ENCODE data around the gene CCDC171. TPM values are rescaled to one million over a fixed set of nuclear protein-coding genes. Genes with fewer than 3 reads are reported as not detected.

Gene CCDC171
- total RNA-seq, 1 experiment from 2014 or later, result 2.8 TPM

- no peaks in the 10 kb centered on the region for H3K27me3 Mint-ChIP-seq (ENCODE audit: low read depth)
- POLR2A ChIA-PET, result no interaction called here
- CTCF ChIA-PET, result no interaction called here
- no peaks in the 10 kb centered on the region for H3K9me3 Mint-ChIP-seq
- H3K36me3 Mint-ChIP-seq, result no peaks in the 10 kb centered on the region
- peaks cover 10% of the 10 kb centered on the region for H3K4me1 Mint-ChIP-seq
- DNase-seq (ENCODE audit: low spot score) (no peak), ATAC-seq (no peak)
- H3K4me3 Mint-ChIP-seq, result no peak overlapping the region
- H3K27ac Mint-ChIP-seq, result no peak overlapping the region
- TF ChIP-seq ZNF121 (CRISPR knock-in tag; IDR thresholded peaks at IDR 0.05) (no peak), ATF3 (CRISPR knock-in tag; conservative IDR thresholded peaks at IDR 0.05) (no peak), ZNF219 (CRISPR knock-in tag; IDR thresholded peaks at IDR 0.05; ENCODE audit: borderline replicate concordance) (no peak), ZNF423 (CRISPR knock-in tag; IDR thresholded peaks at IDR 0.05) (no peak), SMAD3 (CRISPR knock-in tag; IDR thresholded peaks at IDR 0.05; ENCODE audit: borderline replicate concordance) (no peak), ZNF263 (CRISPR knock-in tag; IDR thresholded peaks at IDR 0.05; ENCODE audit: low read depth) (no peak), KAT7 (CRISPR knock-in tag; IDR thresholded peaks at IDR 0.05; ENCODE audit: borderline replicate concordance) (no peak), NR1H2 (CRISPR knock-in tag; IDR thresholded peaks at IDR 0.05) (no peak), E2F5 (CRISPR knock-in tag; IDR thresholded peaks at IDR 0.05) (no peak), ZNF416 (CRISPR knock-in tag; IDR thresholded peaks at IDR 0.05) (no peak), FOXJ3 (CRISPR knock-in tag; IDR thresholded peaks at IDR 0.05; ENCODE audit: borderline replicate concordance) (no peak), TCF7 (CRISPR knock-in tag; IDR thresholded peaks at IDR 0.05; ENCODE audit: low read depth) (no peak)
These were observed 446.8 kb downstream of the CCDC171 start for GRCh38 chr9:15999422-16000339.

- Mint-ChIP-seq H3K36me3 (no peaks in the 10 kb centered on the region), H3K27ac (no peak overlapping the region), H3K27me3 (ENCODE audit: low read depth) (no peaks in the 10 kb centered on the region), H3K9me3 (no peaks in the 10 kb centered on the region), H3K4me3 (no peak overlapping the region), H3K4me1 (peaks cover 10% of the 10 kb centered on the region)
- DNase-seq (ENCODE audit: low spot score) (no peak), ATAC-seq (no peak)
- TF ChIP-seq AR (CRISPR knock-in tag; IDR thresholded peaks at IDR 0.05) (no peak), ZBTB43 (CRISPR knock-in tag; IDR thresholded peaks at IDR 0.05) (no peak), E2F5 (CRISPR knock-in tag; IDR thresholded peaks at IDR 0.05) (no peak), ZNF138 (CRISPR knock-in tag; conservative IDR thresholded peaks at IDR 0.05) (no peak), ERG (CRISPR knock-in tag; IDR thresholded peaks at IDR 0.05) (no peak), ZNF263 (CRISPR knock-in tag; IDR thresholded peaks at IDR 0.05; ENCODE audit: low read depth) (no peak), MAX (CRISPR knock-in tag; IDR thresholded peaks at IDR 0.05) (no peak), CTCF (IDR thresholded peaks at IDR 0.05) (no peak), FOXJ3 (CRISPR knock-in tag; IDR thresholded peaks at IDR 0.05; ENCODE audit: borderline replicate concordance) (no peak), GABPB1 (CRISPR knock-in tag; IDR thresholded peaks at IDR 0.05) (no peak), ATF6 (CRISPR knock-in tag; IDR thresholded peaks at IDR 0.05) (no peak), IRF2 (CRISPR knock-in tag; IDR thresholded peaks at IDR 0.05; ENCODE audit: borderline replicate concordance, low read depth) (no peak)
- ChIA-PET CTCF (no interaction called here), POLR2A (no interaction called here)
These were observed 448.0 kb downstream of the CCDC171 start for GRCh38 chr9:16000811-16001210.
